NCI-H345 treated with DMSO at 0.1 percent for 48 hours (cell line): Measurements from ENCODE around the gene ADAMTSL4.
"Not testable (repeated sequence)": the region's sequence is repeated elsewhere in the genome, so short reads cannot be mapped to it uniquely, and the experiment has no call there.

Source experiments
- DNase-seq: peaks from one replicate; lab custom pipeline; 2025; ENCODE audit not compliant: unreplicated experiment; lab: John Stamatoyannopoulos, UW

ADAMTSL4 gene

DNA sequence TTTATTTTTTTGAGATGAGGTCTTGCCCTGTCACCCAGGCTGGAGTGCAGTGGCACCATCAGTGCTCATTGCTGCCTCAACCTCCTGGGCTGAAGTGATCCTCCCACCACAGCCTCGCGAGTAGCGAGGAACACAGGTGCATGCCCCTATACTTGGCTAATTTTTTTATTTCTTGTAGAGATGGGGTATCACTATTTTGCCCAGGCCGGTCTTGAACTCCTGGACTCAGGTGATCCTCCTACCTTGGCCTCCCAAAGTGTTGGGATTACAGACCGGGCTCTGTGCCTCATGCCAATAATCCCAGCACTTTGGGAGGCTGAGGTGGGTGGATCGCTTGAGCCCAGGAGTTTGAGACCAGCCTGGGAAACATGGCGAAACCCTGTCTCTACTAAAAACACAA lies 32.2 kb downstream of the ADAMTSL4 start:
- not testable (repeated sequence) for DNase-seq

DNA sequence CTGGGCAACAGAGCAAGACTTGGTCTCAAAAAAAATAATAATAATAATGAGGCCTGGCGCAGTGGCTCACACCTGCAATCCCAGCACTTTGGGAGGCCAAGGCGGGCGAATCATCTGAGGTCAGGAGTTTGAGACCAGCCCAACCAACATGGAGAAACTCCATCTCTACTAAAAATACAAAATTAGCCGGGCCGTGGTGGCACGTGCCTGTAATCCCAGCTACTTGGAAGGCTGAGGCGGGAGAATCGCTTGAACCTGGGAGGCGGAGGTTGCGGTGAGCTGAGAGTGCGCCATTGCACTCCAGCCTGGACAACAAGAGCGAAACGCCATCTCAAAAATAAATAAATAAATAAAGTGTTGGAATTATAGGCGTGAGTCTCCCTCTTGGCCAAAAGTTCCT lies 32.8 kb downstream of the ADAMTSL4 start:
- DNase-seq = not testable (repeated sequence)

DNA sequence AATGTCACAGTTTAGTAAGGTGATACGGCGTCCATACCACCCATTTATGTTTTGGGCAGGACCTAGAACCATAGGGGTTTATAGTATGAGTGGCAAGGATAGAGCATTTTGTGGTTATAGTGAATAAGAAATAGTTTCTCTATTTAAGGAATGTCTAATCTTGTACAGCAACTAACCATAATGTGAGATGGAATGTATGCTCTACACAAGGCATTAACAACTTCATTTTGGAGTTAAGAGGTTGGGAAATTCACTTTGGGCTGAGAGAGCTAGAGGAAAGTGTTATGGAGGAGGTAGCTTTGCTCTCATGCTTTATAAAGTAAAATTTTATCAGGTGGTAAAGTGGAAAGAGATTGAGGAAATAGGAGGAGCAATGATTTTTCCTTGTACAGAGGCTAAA lies 33.2 kb downstream of the ADAMTSL4 start:
- no peak for DNase-seq

DNA sequence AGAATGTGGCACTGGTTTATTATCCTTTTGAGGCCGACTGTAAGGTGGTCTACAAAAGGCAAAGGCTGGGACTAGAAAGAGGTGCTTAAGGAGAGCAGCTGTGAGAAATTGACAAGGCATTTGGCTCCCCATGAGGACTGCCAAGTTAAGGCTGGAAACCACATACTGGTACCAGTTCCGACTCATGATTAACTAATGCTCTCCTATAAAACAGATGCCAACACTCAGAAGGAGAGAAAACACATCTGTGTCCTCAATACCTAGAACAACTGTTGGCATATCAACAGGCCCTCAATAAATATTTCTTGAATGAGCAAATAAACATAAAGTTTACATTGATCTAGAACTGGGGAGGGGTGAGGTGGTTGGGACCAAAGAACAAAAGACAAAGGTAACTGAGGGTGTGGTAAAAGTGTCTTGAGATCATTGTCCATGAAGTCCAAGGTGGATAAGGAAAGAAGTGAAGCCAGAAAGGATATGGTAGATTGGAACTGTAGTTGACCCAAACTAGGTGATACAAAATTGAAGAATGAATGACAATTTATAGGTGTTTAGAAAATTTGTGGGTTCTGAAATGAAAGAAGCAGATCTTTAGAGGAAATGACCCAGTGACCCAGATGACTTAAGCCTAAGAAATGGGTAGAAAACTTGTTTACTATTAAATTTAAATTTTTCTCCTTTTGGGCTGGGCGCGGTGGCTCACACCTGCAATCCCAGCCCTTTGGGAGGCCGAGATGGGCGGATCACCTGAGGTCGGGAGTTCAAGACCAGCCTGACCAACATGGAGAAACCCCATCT lies 47.1 kb downstream of the ADAMTSL4 start:
- DNase-seq = no peak

DNA sequence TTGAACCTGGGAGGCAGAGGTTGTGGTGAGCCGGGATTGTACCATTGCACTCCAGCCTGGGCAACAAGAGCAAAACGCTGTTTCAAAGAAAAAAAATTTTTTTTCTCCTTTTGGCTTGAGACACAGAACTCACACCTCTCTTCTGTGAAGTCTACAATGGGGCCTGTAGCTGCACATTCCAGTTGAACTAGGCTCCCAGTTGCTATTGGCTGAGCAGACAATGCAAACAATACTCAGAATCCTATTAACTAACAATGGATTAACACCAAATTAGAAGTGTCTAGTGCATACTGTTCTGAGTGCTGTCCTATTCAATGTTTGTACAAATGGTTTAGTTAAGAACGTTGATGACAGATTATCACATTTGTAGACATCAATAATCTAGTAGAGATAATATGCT lies 47.8 kb downstream of the ADAMTSL4 start:
- DNase-seq = no peak

DNA sequence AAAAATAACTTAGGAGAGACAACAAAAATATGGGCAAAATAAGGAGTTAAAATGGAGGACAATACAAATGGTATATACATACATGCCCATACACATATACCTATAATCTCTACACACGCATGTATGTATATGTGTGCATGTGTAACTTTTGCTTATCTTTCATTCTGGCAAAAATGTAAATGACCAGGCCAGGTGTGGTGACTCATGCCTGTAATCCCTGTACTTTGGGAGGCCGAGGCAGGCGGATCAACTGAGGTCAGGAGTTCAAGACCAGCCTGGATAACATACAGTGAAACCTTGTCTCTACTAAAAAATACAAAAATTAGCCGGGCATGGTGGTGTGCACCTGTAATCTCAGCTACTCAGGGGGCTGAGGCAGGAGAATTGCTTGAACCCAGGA lies 49.1 kb downstream of the ADAMTSL4 start:
- not testable (repeated sequence) for DNase-seq

DNA sequence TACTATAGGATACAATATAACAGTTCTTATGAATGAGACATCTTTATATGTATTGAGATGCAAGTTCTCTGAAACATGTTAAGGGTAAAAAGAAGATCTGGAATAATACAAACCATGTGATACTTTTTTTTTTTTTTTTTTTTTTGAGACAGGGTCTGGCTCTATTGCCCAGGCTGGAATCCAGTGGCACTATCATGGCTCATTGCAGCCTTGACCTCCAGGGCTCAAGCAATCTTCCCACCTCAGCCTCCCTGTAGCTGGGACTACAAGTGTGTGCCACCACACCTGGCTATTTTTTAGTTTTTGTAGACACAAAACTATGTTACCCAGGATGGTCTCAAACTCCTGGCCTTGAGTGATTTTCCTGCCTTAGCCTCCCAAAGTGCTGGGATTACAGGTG lies 52.3 kb downstream of the ADAMTSL4 start:
- no peak for DNase-seq

DNA sequence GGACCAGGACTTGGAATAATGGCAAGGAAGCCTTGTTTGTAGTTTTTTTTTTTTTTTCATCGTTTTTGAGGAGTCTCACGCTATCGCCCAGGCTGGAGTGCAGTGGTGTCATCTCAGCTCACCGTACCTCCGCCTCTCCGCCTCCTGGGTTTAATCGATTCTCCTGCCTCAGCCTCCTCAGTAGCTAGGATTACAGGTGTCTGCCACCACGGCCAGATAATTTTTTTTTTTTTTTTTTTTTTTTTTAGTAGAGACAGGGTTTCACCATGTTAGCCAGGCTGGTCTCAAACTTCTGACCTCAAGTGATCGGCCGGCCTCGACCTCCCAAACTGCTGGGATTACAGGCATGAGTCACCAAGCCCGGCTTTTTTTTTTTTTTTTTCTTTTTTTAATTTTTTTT lies 53.2 kb downstream of the ADAMTSL4 start:
- not testable (repeated sequence) for DNase-seq

DNA sequence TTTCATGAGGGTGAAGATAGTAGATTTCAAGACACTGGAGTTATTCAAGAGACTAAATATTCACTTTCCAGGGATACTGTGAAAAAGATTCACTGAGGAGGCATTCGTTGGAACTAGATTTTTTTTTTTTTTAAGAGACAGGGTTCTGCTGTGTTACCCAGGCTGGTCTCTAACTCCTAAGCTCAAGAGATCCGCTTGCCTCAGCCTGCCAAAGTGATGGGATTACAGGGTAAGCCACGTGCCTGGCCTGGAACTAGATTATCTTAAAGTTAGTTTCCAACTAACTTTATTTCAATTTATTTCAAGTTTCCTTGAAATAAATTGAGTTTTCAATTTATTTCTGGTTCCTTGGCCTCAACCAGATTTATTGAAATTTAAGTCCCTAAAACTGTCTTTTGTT lies 54.5 kb downstream of the ADAMTSL4 start:
- DNase-seq = no peak

DNA sequence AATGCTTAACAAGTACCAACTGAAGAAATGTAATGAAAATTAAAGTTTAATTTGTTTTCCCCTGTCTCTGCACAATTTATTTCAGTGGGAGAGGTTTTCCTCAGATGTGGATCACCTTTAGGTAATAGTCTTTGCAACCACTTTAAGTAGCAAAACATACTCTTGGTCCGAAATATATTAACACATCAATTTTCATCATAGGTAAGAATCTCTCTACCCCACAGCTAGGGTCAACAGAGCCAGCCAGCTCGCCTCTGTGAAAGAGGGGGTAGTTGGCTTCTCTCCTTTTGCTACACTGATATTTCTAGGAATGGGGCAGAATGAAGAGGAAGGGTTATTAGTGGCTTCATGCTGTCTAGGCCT lies 55.0 kb downstream of the ADAMTSL4 start:
- no peak for DNase-seq

DNA sequence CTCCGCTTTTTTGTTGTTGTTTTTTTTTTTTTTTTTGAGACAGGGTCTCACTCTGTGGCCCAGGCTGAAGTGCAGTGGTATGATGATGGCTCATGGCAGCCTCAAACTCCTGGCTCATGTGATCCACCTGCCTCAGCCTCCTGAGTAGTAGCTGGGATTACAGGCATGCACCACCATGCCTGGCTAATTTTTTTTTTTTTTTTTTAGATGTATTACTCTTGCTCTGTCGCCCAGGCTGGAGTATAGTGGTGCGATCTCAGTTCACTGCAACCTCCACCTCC lies 56.2 kb downstream of the ADAMTSL4 start:
- not testable (repeated sequence) for DNase-seq

DNA sequence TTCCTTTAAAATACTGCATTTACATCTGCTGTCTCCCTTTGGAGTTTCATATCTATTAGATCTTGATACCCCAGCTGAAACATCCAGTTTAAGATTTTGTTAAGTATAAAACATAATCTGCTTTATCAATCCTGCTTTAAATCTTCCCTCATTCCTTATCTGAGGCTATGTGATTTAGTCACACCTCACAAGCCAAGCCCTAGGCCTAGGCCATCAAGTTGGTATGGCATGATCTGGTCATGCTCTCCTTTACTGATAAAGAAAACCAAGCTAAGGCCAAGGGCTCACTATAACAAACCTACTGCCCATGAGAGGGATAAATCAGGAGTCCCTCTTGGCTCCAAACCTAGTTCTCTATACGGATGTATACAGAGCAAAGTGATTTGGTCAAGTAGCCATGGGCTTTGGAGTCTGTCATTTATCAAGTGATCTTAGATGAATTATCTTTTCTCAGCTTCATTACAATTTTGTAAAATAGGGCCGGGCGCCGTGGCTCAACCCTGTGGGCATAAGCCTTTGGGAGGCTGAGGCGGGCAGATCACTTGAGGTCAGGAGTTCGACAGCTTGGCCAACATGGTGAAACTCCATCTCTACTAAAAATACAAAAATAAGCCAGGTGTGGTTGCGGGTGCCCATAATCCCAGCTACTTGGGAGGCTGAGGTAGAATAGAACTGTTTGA lies 57.4 kb downstream of the ADAMTSL4 start:
- no peak for DNase-seq

DNA sequence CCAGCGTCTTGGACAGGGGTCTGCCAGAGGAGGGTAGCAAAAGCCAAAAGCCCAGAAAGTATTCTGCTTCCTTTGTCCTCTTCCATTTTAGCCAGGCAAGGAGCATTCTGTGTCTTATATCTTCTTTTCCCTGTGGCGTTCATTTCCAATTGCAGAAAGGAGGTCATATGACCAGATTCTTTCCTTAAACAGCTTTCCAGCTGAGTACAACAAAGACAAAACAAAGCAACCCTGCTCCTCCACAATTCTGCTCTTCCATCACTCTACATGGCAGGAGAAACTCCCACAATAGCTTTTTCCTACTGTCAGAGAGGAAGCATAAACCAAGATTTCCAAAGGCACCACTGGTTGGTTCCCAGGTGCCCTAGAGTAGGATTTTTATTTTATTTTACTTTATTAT lies 60.5 kb downstream of the ADAMTSL4 start:
- DNase-seq = no peak
